Astrocyte of the cerebellum (primary cell): Measurements from ENCODE around the gene OR2AK2.

Experiments used
- DNase-seq: peaks from one replicate; pipeline ENCODE4 v3.0.0-alpha.2; 2011; ENCODE audit warnings: low read depth
- H3K4me3 ChIP-seq: 2 replicates; pipeline ENCODE4 v1.5.1; 2011; ENCODE audit warnings: mild to moderate bottlenecking, low read depth, low read length, moderate library complexity
- CTCF ChIP-seq: IDR thresholded peaks from 2 replicates; pipeline ENCODE4 v1.5.1; 2012; ENCODE audit warnings: low read length, low read depth, moderate library complexity, mild to moderate bottlenecking; ENCODE audit errors: missing control alignments
- in situ Hi-C: cut with HindIII; loops from 2 replicates; pipeline ENCODE4 v1.10.0; 2017; ENCODE audit warnings: low sequenced_read_pairs

The OR2AK2 gene

GRCh38 chr1:247964933-247965332, at the start of gene OR2AK2:
Gene OR2AK2, plus strand, starts transcription at chr1:247965233. Its CDS starts 144 bp downstream, at chr1:247965377.
- no peak for DNase-seq
- in situ Hi-C loops, result no loop called here
- no peak for TF ChIP-seq CTCF
- no peak within 1 kb of the TSS for H3K4me3 ChIP-seq

GRCh38 chr1:247919952-247920351, 45.1 kb upstream of the OR2AK2 start, which contains the start of gene OR2T8:
Gene OR2T8, plus strand, starts transcription at chr1:247920252. Its CDS starts 766 bp downstream, at chr1:247921018.
- no peak for DNase-seq
- no peak within 1 kb of the TSS for H3K4me3 ChIP-seq
- in situ Hi-C loops, result no loop called here
- no peak for TF ChIP-seq CTCF

- no peak overlapping the region for H3K4me3 ChIP-seq
- in situ Hi-C loops, result no loop called here
- no peak for DNase-seq
- no peak for TF ChIP-seq CTCF
Observed at GRCh38 chr1:247923941-247924340, 41.1 kb upstream of the OR2AK2 start.

GRCh38 chr1:247924868-247925267, 40.2 kb upstream of the OR2AK2 start, which contains the start of gene OR2AJ1:
Gene OR2AJ1, plus strand, starts transcription at chr1:247924889. Its CDS starts 8,880 bp downstream, at chr1:247933769.
- no peak for DNase-seq
- in situ Hi-C loops, result no loop called here
- no peak within 1 kb of the TSS for H3K4me3 ChIP-seq
- no peak for TF ChIP-seq CTCF

GRCh38 chr1:247933989-247934388, 31.0 kb upstream of the OR2AK2 start:
- no peak for DNase-seq
- no peak overlapping the region for H3K4me3 ChIP-seq
- TF ChIP-seq CTCF, result no peak
- in situ Hi-C loops, result no loop called here

GRCh38 chr1:247935781-247936180, 29.3 kb upstream of the OR2AK2 start:
- no peak overlapping the region for H3K4me3 ChIP-seq
- no peak for TF ChIP-seq CTCF
- in situ Hi-C loops, result no loop called here
- no peak for DNase-seq
